HUES64 (cell line): Measurements from ENCODE around the gene SBNO2.

Source experiments
- H3K27ac ChIP-seq: 2 replicates; pipeline ENCODE4 v1.7.0; 2013; ENCODE audit warnings: low read depth, low read length, inconsistent platforms
- H3K27me3 ChIP-seq: 2 replicates; pipeline ENCODE4 v1.6.1; 2013; ENCODE audit warnings: mild to moderate bottlenecking, low read length; ENCODE audit not compliant: insufficient read depth
- H3K36me3 ChIP-seq: 2 replicates; pipeline ENCODE4 v1.6.1; 2013; ENCODE audit warnings: mild to moderate bottlenecking, low read length; ENCODE audit not compliant: insufficient read depth
- H3K4me1 ChIP-seq: 2 replicates; pipeline ENCODE4 v1.6.1; 2013; ENCODE audit warnings: mild to moderate bottlenecking, low read length, moderate library complexity; ENCODE audit not compliant: insufficient read depth
- H3K4me3 ChIP-seq: 2 replicates; pipeline ENCODE4 v1.5.1; 2013; ENCODE audit warnings: mild to moderate bottlenecking, low read length, moderate library complexity
- H3K9ac ChIP-seq: 2 replicates; pipeline ENCODE4 v1.6.1; 2013; ENCODE audit warnings: mild to moderate bottlenecking, low read depth, low read length
- H3K9me3 ChIP-seq: 2 replicates; pipeline ENCODE4 v1.6.1; 2013; ENCODE audit warnings: low read depth, low read length; ENCODE audit not compliant: insufficient read depth
- WGBS: fragments of 150-250, 120-280 bp; methylation state at CpG from one replicate; pipeline ENCODE4 v1.1.7; 2013; ENCODE audit warnings: missing lambda C conversion rate; 5-methylcytosine and 5-hydroxymethylcytosine counted together

The SBNO2 gene

DNA sequence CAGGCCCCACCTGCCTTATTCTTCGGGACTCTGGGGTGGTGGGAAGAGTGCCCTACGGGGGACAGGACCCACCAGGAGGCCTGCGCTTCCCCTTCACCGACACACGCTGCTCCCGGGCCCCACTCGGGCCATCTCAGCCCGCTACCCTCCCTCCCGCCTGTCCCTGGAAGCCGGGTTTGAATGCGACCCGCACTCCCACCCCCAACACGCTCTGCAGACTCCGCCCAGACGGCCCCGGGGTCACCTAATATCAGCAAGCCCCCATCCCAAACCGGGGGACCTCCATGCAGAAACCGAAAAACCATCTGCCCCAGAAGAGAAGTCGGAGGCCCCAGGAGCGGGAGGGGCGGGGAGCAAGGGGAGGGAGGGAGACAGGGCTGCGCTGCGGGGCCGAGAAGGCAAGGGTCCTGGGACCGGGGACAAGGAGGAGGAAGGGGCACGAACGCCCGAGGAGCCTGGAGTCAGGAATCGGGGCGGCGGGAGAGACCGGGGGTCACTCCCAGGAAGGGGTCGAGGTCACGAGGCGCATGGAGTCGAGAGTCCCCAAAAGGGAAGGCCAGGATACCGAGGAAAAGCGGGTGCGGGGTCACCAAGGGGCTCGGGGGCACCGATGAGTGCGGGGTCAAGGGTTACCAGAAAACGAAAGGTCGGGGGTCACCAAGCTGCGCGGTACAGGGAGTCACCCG, 766 bp downstream of the SBNO2 start:
- H3K4me1 ChIP-seq: peaks cover 17% of the 10 kb centered on the region; the same call in 1 of the 2 replicates
- H3K27ac ChIP-seq: peak overlapping the region; percentile 91
- WGBS: under 1% methylated on average over 46 of the region's 47 CpGs
- no peaks in the 10 kb centered on the region for H3K27me3 ChIP-seq
- H3K36me3 ChIP-seq: no peaks in the 10 kb centered on the region
- H3K9me3 ChIP-seq: no peaks in the 10 kb centered on the region
- peak overlapping the region; percentile 81 for H3K9ac ChIP-seq
- peak overlapping the region; percentile 96 for H3K4me3 ChIP-seq

DNA sequence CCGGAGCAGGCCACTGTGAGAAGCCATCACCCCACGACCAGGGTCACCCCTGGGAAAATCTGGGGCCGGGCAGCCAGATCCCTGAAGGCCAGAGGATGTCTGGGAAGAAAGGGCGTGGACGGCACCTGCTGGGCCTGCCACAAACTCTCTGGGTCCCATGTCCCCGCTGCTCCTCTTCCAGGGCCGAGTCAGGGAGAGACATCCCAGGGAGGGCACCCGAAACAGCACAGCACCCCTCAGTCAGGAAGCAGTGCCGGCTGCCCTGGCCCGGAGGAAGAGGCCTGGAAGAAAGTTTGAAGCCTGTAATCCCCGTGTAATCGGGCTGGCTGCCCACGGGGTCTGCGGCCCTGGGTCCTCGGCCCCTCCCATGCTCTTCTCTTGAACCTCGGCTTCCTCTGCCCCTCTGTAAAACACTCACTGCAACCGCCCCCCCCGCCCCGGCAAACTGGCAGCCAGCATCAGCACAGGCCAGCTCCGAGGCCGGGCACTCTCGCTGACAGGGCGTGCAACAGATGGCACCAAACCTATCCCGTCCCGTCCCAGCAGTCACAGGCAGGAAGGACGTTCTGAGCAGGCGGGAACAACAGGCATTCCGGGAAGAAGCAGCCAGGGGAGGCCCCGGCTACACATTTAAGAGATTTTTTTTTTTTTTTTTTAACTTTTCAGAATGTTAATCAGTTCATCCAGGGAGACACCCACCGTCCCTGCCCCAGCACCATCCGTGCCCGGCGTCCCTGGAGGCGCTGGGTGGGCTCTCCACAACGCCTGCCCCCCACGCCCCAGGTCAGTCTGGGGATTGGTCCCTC, 1.5 kb downstream of the SBNO2 start:
- peak overlapping the region; percentile 91; the same call in 1 of the 2 replicates for H3K27ac ChIP-seq
- peak overlapping the region; percentile 96 for H3K4me3 ChIP-seq
- no peaks in the 10 kb centered on the region for H3K36me3 ChIP-seq
- H3K27me3 ChIP-seq: no peaks in the 10 kb centered on the region
- H3K4me1 ChIP-seq: peaks cover 17% of the 10 kb centered on the region; the same call in 1 of the 2 replicates
- WGBS: 28% methylated on average over 34 of the region's 36 CpGs
- H3K9ac ChIP-seq: peak overlapping the region; percentile 81
- no peaks in the 10 kb centered on the region for H3K9me3 ChIP-seq

GRCh38 chr19:1171755-1172352, 2.2 kb downstream of the SBNO2 start:
- Histone ChIP-seq H3K27me3 (no peaks in the 10 kb centered on the region), H3K4me3 (peak overlapping the region; percentile 96; the same call in 1 of the 2 replicates), H3K9me3 (no peaks in the 10 kb centered on the region), H3K9ac (peak overlapping the region; percentile 81; the same call in 1 of the 2 replicates), H3K4me1 (peaks cover 17% of the 10 kb centered on the region; the same call in 1 of the 2 replicates), H3K36me3 (no peaks in the 10 kb centered on the region), H3K27ac (peak overlapping the region; percentile 64; the same call in 1 of the 2 replicates)
- 53% methylated on average over 15 of the region's 15 CpGs for WGBS

DNA sequence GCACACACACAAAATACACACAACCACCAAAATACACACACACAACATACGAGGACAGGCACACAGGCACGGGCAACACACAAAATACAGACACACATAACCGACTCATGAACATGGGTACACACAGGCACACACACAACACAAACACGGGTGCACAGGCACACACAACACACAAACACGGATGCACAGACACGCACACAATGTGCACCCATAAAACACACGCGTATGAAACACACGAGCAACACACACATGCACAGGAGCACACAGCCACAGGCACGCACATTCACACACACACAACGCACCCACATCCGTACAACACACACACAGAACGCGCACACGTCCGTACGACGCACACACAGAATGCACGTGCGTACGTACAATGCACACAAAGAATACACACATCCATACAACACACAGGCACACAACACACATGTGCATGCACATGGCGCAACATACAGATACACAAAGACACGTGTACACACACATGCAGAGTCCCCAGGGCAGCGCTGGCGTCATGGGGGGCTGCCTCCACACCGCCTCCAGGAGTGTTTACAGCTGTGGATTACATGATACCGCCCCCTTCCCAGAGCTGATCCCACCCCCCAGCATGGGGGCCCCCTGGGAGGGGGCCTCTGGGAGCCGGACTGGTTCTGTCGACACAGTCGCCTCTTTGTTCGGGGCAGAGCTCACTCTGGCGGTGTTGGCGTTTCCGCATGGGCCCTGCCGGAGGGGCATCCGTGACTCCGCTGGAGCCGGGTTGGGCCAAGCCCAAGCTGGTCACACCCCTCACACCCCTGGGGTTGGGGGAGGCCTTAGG, 2.9 kb downstream of the SBNO2 start:
- Histone ChIP-seq H3K27ac (no peak overlapping the region), H3K36me3 (no peaks in the 10 kb centered on the region), H3K9me3 (no peaks in the 10 kb centered on the region), H3K27me3 (no peaks in the 10 kb centered on the region), H3K4me3 (no peak overlapping the region), H3K4me1 (peaks cover 17% of the 10 kb centered on the region; the same call in 1 of the 2 replicates), H3K9ac (no peak overlapping the region)
- WGBS: 86% methylated on average over 38 of the region's 38 CpGs

DNA sequence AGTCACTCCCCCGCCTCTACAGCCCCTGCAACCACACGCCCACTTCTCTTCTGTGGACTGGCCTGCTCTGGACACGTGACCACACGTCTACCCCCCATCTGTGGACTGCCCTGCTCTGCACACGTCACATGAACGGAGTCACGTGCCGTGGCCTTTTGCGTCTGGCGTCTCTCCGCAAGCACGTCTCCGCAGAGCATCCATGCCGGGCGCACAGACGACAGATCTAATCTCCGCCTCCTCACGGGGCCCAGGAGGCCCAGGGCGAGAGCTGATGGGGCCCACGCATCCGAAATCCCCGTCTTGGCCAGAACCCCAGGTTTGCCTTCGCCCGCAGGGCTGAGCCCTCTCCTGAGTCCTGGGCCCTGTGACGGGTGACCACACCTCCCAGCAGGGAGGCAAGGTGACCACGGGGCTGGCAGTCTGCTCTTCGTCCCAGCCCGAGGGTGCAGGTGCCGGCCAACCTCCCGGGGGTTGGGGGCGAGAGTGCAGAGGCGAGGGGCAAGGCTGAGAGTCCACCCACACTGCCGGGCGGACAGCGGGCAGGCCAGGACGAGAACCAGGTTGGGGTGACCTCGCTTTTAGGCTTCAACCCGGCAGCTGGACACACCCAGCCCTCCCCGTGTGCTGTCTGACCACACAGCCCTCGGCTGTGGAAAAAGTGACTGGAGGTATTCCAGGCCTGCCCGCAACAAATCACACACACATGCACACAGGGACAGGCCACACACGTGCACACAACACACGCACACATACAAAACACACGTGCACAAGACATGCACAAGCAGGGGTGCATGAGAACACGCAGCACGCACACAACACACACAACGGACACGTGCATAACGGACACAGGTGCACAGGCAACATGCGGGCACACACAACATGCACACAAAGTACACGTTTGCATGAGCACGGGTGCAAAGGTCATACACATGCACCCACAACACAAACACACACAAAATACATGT, 3.9 kb downstream of the SBNO2 start:
- H3K27me3 ChIP-seq: no peaks in the 10 kb centered on the region
- H3K4me3 ChIP-seq: no peak overlapping the region
- H3K27ac ChIP-seq: peak overlapping the region; percentile 10; the same call in 1 of the 2 replicates
- H3K9me3 ChIP-seq: no peaks in the 10 kb centered on the region
- WGBS: 94% methylated on average over 52 of the region's 52 CpGs
- H3K9ac ChIP-seq: no peak overlapping the region
- H3K36me3 ChIP-seq: no peaks in the 10 kb centered on the region
- peaks cover 17% of the 10 kb centered on the region; the same call in 1 of the 2 replicates for H3K4me1 ChIP-seq

- Histone ChIP-seq H3K4me3 (no peak overlapping the region), H3K4me1 (peaks cover 17% of the 10 kb centered on the region; the same call in 1 of the 2 replicates), H3K27me3 (no peaks in the 10 kb centered on the region), H3K36me3 (no peaks in the 10 kb centered on the region), H3K9me3 (no peaks in the 10 kb centered on the region), H3K9ac (peak overlapping the region; percentile 44; the same call in 1 of the 2 replicates), H3K27ac (peak overlapping the region; percentile 35; the same call in 1 of the 2 replicates)
- WGBS: 90% methylated on average over 10 of the region's 10 CpGs
These were observed 4.7 kb downstream of the SBNO2 start for GRCh38 chr19:1169411-1169791.

GRCh38 chr19:1168572-1169410, 5.3 kb downstream of the SBNO2 start:
- peak overlapping the region; percentile 44 for H3K9ac ChIP-seq
- H3K36me3 ChIP-seq: no peaks in the 10 kb centered on the region
- WGBS: 88% methylated on average over 50 of the region's 50 CpGs
- no peaks in the 10 kb centered on the region for H3K9me3 ChIP-seq
- no peak overlapping the region for H3K4me3 ChIP-seq
- H3K4me1 ChIP-seq: peaks cover 17% of the 10 kb centered on the region; the same call in 1 of the 2 replicates
- H3K27me3 ChIP-seq: no peaks in the 10 kb centered on the region
- H3K27ac ChIP-seq: peak overlapping the region; percentile 35

DNA sequence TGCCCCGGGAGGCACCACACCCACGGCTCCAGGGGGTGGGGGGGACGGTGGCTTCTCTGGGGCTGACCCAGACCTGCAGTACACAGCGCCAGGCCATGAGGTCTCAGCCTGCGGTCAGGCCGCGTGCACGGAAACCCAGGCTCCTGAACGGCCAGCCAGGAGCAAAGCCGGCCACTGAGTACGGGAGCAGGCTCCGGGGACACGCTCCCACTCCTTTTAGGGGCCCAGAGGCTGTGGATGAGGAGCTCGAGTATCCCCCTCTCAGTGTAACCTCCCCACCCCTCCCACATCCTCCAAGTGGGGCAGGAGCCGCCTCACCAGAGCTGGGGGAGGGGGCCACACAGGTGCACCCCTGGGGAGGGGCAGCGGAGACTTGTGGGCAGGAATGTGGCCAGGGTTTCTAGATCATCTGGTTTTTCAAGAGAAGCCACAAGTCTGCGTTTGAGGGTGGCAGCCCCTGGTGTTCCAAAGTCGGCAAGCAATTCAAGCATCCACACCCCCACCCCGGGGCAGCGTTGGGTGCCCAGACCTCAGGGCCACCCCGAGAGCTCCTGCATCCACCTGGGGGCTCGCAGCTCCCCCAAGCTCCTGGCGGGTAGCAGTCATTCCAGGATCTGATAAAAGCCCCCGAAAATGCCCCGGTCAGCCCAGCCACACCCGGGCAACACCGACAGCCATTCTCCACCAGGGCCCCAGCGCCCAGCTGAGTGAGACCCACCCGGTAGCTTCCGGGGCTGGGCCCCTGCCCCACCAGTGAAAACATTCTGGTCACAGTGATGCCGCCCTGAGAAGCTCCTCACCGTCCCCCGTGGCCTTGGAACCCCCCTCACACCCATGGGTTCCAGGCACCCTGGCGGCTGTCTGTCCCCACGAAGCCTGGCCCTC, 6.1 kb downstream of the SBNO2 start:
- H3K4me1 ChIP-seq: peaks cover 17% of the 10 kb centered on the region; the same call in 1 of the 2 replicates
- H3K36me3 ChIP-seq: no peaks in the 10 kb centered on the region
- WGBS: 93% methylated on average over 35 of the region's 35 CpGs
- H3K27me3 ChIP-seq: no peaks in the 10 kb centered on the region
- H3K27ac ChIP-seq: no peak overlapping the region
- H3K9ac ChIP-seq: no peak overlapping the region; the same call in 1 of the 2 replicates
- H3K9me3 ChIP-seq: no peaks in the 10 kb centered on the region
- H3K4me3 ChIP-seq: no peak overlapping the region
